Measurements from ENCODE around the gene TPRKB. TPM values are rescaled to one million over a fixed set of nuclear protein-coding genes. Genes with fewer than 3 reads are reported as not detected.
"Not testable (repeated sequence)": the region's sequence is repeated elsewhere in the genome, so short reads cannot be mapped to it uniquely, and the experiment has no call there.

TPRKB gene
- 10 to 100 TPM; 18.9 to 26.5 TPM for total RNA-seq

- H3K27me3 ChIP-seq (replicated peaks; ENCODE audit: insufficient read depth) = no peaks in the 10 kb centered on the region
- peak within 1 kb of the TSS; percentile 52 to 71 for H3K27ac ChIP-seq
- peak within 1 kb of the TSS; percentile 72 for H3K4me3 ChIP-seq
- TF ChIP-seq CTCF (IDR thresholded peaks at IDR 0.05) = no peak
- H3K4me1 ChIP-seq (ENCODE audit: control insufficient read depth in 1 of 2, low read depth in 2 of 2) = peaks cover 6 to 10% of the 10 kb centered on the region in 2 donors
- H3K36me3 ChIP-seq = no peaks in the 10 kb centered on the region
- ATAC-seq (ENCODE audit: insufficient number of reproducible peaks, low FRiP score, low read depth) (peak; percentile 82), DNase-seq (ENCODE audit: low spot score) (peak; percentile 93)
- no peaks in the 10 kb centered on the region for H3K9me3 ChIP-seq
These were observed at the start of gene TPRKB for GRCh38 chr2:73736855-73737779. Gene TPRKB, minus strand, starts transcription at chr2:73737345. Its CDS starts 2,776 bp downstream, at chr2:73734569.

GRCh38 chr2:73783883-73784282 lies 46.7 kb upstream of the TPRKB start, which contains the start of gene C2orf78:
Gene C2orf78, plus strand, starts transcription at chr2:73784183. Its CDS starts 127 bp downstream, at chr2:73784310.
- not testable (repeated sequence) for H3K36me3 ChIP-seq; H3K9me3 ChIP-seq; DNase-seq (ENCODE audit: low spot score); H3K4me1 ChIP-seq (ENCODE audit: control insufficient read depth in 1 of 2, low read depth in 2 of 2); H3K27me3 ChIP-seq (replicated peaks; ENCODE audit: insufficient read depth); H3K4me3 ChIP-seq; ATAC-seq (ENCODE audit: insufficient number of reproducible peaks, low FRiP score, low read depth); H3K27ac ChIP-seq

- H3K4me3 ChIP-seq; H3K9me3 ChIP-seq; H3K36me3 ChIP-seq; DNase-seq (ENCODE audit: low spot score); H3K27ac ChIP-seq; ATAC-seq (ENCODE audit: insufficient number of reproducible peaks, low FRiP score, low read depth); H3K27me3 ChIP-seq (replicated peaks; ENCODE audit: insufficient read depth): not testable (repeated sequence)
- H3K4me1 ChIP-seq (ENCODE audit: control insufficient read depth in 1 of 2, low read depth in 2 of 2) = peaks cover 6 to 11% of the 10 kb centered on the region in 2 donors
These were observed 46.3 kb upstream of the TPRKB start for GRCh38 chr2:73783402-73783801.

- no peaks in the 10 kb centered on the region for H3K36me3 ChIP-seq
- peak overlapping the region in 1 of 2 donors; percentile 82 for H3K27ac ChIP-seq
- H3K27me3 ChIP-seq (replicated peaks; ENCODE audit: insufficient read depth) = no peaks in the 10 kb centered on the region
- TF ChIP-seq CTCF (IDR thresholded peaks at IDR 0.05) = no peak
- ATAC-seq (ENCODE audit: insufficient number of reproducible peaks, low FRiP score, low read depth) (no peak), DNase-seq (ENCODE audit: low spot score) (no peak)
- no peaks in the 10 kb centered on the region for H3K9me3 ChIP-seq
- H3K4me3 ChIP-seq = peak overlapping the region; percentile 79
- peaks cover 10 to 16% of the 10 kb centered on the region in 2 donors for H3K4me1 ChIP-seq (ENCODE audit: control insufficient read depth in 1 of 2, low read depth in 2 of 2)
These were observed 43.1 kb upstream of the TPRKB start for GRCh38 chr2:73780237-73780582.

GRCh38 chr2:73779467-73780236 lies 42.5 kb upstream of the TPRKB start, which contains the start of gene DUSP11:
Gene DUSP11, minus strand, starts transcription at chr2:73780103. Its CDS starts 129 bp downstream, at chr2:73779974.
- Histone ChIP-seq H3K27ac (peak within 1 kb of the TSS; percentile 82 to 87), H3K36me3 (no peaks in the 10 kb centered on the region), H3K9me3 (no peaks in the 10 kb centered on the region), H3K27me3 (replicated peaks; ENCODE audit: insufficient read depth) (no peaks in the 10 kb centered on the region), H3K4me3 (peak within 1 kb of the TSS; percentile 79), H3K4me1 (ENCODE audit: control insufficient read depth in 1 of 2, low read depth in 2 of 2) (peaks cover 10 to 16% of the 10 kb centered on the region in 2 donors)
- TF ChIP-seq CTCF (IDR thresholded peaks at IDR 0.05) = peak; percentile 87
- DNase-seq (ENCODE audit: low spot score) (peak; percentile 91), ATAC-seq (ENCODE audit: insufficient number of reproducible peaks, low FRiP score, low read depth) (peak; percentile 100)

- not testable (repeated sequence) for H3K36me3 ChIP-seq; DNase-seq (ENCODE audit: low spot score); H3K27me3 ChIP-seq (replicated peaks; ENCODE audit: insufficient read depth); H3K9me3 ChIP-seq; ATAC-seq (ENCODE audit: insufficient number of reproducible peaks, low FRiP score, low read depth)
- Histone ChIP-seq H3K4me1 (ENCODE audit: control insufficient read depth in 1 of 2, low read depth in 2 of 2) (peaks cover 10 to 16% of the 10 kb centered on the region in 2 donors), H3K27ac (peak overlapping the region in 1 of 2 donors; percentile 82), H3K4me3 (peak overlapping the region; percentile 79)
These were observed 41.8 kb upstream of the TPRKB start for GRCh38 chr2:73778867-73779466.

All from thoracic aorta (tissue), 2 donors.